ENCODE results near the gene IL11RA.

DNA sequence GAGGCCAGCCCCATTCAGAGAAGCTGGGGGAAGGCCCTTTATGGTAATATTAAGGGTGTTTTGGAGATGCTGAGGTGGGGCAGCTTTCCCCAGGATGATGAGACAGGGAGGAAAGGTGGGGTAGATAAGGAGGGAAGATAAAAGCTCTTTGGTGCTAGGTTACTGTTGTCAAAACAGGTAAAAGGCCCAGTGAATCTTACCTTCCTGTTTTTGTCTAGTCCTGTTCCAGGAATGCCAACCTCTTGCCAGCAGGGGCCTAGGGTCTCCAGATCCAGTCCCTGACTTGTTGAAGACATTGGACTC is 11.3 kb downstream of the IL11RA start:
- TF ChIP-seq EZH2 (IDR thresholded peaks at IDR 0.05; ENCODE audit: insufficient read depth, poor library complexity, severe bottlenecking) (no peak), EZH2phosphoT487 (IDR thresholded peaks at IDR 0.05; ENCODE audit: insufficient read depth, low read depth) (no peak)
